Cardiac muscle cell (in vitro differentiated cells and primary cell): ENCODE measurements around the gene FMN2. TPM values are rescaled to one million over a fixed set of nuclear protein-coding genes. Genes with fewer than 3 reads are reported as not detected.

ENCODE experiments used
- DNase-seq, 2 donors: peaks; one replicate each; pipeline versions ENCODE4 v3.0.0 to v3.0.0-alpha.2; 2010 to 2017; ENCODE audit warnings: low read depth in 1 of 2, low spot score in 1 of 2
- H3K27ac ChIP-seq: fragments of 200-600 bp; sonication (generic); 2 replicates; pipeline ENCODE4 v1.5.1; 2016
- H3K27me3 ChIP-seq: fragments of 200-600 bp; sonication (generic); 2 replicates; pipeline ENCODE4 v1.6.0; 2016; ENCODE audit warnings: control low read depth
- H3K36me3 ChIP-seq: fragments of 200-600 bp; sonication (generic); 2 replicates; pipeline ENCODE4 v1.5.1; 2016; ENCODE audit warnings: control low read depth
- H3K4me1 ChIP-seq: fragments of 200-600 bp; sonication (generic); 2 replicates; pipeline ENCODE4 v1.8.1; 2017; ENCODE audit warnings: low read depth, mild to moderate bottlenecking, mixed run types
- H3K4me3 ChIP-seq: fragments of 200-600 bp; sonication (generic); 2 replicates; pipeline ENCODE4 v1.5.1; 2016; ENCODE audit warnings: mild to moderate bottlenecking
- H3K9me3 ChIP-seq: fragments of 200-600 bp; sonication (generic); 2 replicates; pipeline ENCODE4 v1.5.1; 2017; ENCODE audit warnings: low read depth, mild to moderate bottlenecking, control low read depth
- CTCF ChIP-seq: IDR thresholded peaks from 2 replicates; pipeline ENCODE4 v1.5.1; 2012; ENCODE audit warnings: low read depth, mild to moderate bottlenecking, low read length
- polyA plus RNA-seq: library from polyadenylated mRNA; unstranded; fragments of >200 nt; fragmentation: Nextera tagmentation; extraction: Ambion mirVana; gene quantifications from 2 replicates; pipeline ENCODE4 v1.2.1, GENCODE V29; 2016
- total RNA-seq: library from RNA; depleted of rRNA; stranded (reverse); fragments of >200 nt; gene quantifications from 2 replicates; pipeline ENCODE4 v1.2.3, GENCODE V29; 2016

FMN2 gene
- total and polyA plus RNA-seq, 2 experiments from 2014 or later = 0.42 to 2.7 TPM

- no peak for DNase-seq
- no peak overlapping the region for H3K27ac ChIP-seq
- H3K9me3 ChIP-seq = no peaks in the 10 kb centered on the region
- TF ChIP-seq CTCF = no peak
- no peaks in the 10 kb centered on the region for H3K36me3 ChIP-seq
- no peaks in the 10 kb centered on the region for H3K27me3 ChIP-seq
- H3K4me1 ChIP-seq = peaks cover 6% of the 10 kb centered on the region
- H3K4me3 ChIP-seq = no peak overlapping the region
Measured at GRCh38 chr1:240295811-240296210, 204.1 kb downstream of the FMN2 start.

DNA sequence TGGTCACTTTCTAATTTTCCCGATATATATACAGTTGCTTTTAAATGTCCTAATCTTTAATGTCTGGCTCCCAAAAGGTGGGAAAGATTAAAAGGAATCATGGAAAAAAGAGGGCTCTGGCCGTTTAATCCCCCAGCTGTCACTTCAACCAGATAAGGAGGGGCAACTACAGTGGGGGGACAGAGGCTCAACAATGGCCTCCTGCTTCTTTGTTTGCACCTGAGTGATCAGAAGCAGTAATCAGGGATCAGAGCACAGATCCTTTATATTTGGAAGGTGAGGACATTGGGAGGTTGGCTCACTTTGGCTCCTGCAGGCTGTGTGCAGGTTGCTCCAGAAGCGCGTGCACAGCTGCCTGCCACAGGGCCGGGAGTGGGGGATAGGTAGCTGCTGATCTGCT is 212.8 kb downstream of the FMN2 start:
- Histone ChIP-seq H3K9me3 (no peaks in the 10 kb centered on the region), H3K36me3 (no peaks in the 10 kb centered on the region), H3K4me3 (no peak overlapping the region), H3K27ac (no peak overlapping the region), H3K27me3 (no peaks in the 10 kb centered on the region), H3K4me1 (no peaks in the 10 kb centered on the region)
- no peak for DNase-seq
- no peak for TF ChIP-seq CTCF

- peaks cover 3% of the 10 kb centered on the region for H3K4me1 ChIP-seq
- H3K27ac ChIP-seq = no peak overlapping the region
- H3K36me3 ChIP-seq = no peaks in the 10 kb centered on the region
- TF ChIP-seq CTCF = no peak
- no peaks in the 10 kb centered on the region for H3K27me3 ChIP-seq
- H3K9me3 ChIP-seq = no peaks in the 10 kb centered on the region
- no peak for DNase-seq
- H3K4me3 ChIP-seq = no peak overlapping the region
Measured at GRCh38 chr1:240306673-240307072, 215.0 kb downstream of the FMN2 start.

- H3K36me3 ChIP-seq = no peaks in the 10 kb centered on the region
Measured at GRCh38 chr1:240308096-240308495, 216.4 kb downstream of the FMN2 start.

DNA sequence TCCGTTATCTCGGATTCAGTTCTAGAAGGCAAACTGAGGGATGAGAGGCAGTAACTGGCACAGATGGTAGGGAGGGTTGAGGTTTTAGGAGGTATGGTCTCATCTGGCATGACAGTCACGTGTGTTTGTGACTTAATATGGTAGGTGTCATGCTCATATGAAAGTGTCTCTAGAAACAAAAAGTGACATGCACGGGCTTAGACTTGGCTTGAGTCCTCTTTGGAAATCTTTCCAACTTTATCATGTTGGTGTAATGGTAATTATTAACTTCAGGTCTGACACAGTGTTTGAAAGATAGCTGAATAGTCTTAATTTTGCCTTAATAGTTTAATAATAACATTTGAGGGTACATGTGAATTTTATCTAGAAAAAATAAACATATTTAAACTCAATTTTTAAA is 218.1 kb downstream of the FMN2 start:
- Histone ChIP-seq H3K27ac (no peak overlapping the region), H3K9me3 (no peaks in the 10 kb centered on the region), H3K36me3 (no peaks in the 10 kb centered on the region), H3K4me3 (no peak overlapping the region), H3K4me1 (peaks cover 3% of the 10 kb centered on the region), H3K27me3 (no peaks in the 10 kb centered on the region)
- DNase-seq = no peak
- no peak for TF ChIP-seq CTCF

More at GRCh38 chr1:240308096-240308495, 216.4 kb downstream of the FMN2 start:
- Histone ChIP-seq H3K27me3 (no peaks in the 10 kb centered on the region), H3K9me3 (no peaks in the 10 kb centered on the region), H3K4me1 (peaks cover 3% of the 10 kb centered on the region), H3K4me3 (no peak overlapping the region), H3K27ac (no peak overlapping the region)
- DNase-seq = no peak
- no peak for TF ChIP-seq CTCF

DNA sequence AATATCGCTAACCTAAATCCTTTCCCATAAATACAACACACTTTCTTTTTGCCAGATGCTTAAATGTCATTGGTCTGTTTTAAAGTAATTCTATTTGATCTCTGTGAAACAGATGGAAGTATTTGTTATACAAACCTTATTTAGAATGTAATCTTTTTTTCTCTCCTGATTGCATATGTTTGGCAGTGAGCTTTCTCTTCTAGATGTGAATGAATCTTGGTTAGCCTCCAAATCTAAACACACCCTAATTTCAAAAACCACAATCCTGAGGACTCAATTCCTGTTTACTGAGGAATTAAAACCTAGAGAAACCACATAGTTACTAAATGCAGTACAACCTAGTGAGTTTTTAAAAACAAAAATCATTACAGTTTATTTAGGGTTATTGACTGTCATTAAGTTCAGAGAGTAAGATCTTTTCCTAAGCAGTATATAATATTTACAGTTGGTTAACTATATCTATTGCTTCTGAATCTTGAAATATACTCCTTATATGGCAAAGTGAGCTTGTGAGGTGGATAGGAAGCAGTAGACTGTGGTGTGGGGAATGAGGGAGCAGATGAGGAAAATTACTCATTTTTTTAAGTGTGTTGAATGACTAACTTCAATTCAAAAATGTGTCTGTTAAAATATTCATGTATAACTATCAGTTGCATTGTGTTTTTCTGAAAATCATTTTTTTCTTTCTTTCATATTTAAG is 218.7 kb downstream of the FMN2 start:
- H3K9me3 ChIP-seq = no peaks in the 10 kb centered on the region
- DNase-seq = peak in 1 of 2 donors; percentile 37
- no peaks in the 10 kb centered on the region for H3K36me3 ChIP-seq
- H3K27me3 ChIP-seq = no peaks in the 10 kb centered on the region
- H3K4me1 ChIP-seq = peaks cover 3% of the 10 kb centered on the region
- H3K27ac ChIP-seq = no peak overlapping the region
- no peak for TF ChIP-seq CTCF
- no peak overlapping the region for H3K4me3 ChIP-seq
